RWPE1 (cell line): Measurements from ENCODE around the gene DOK6.
"Not testable (repeated sequence)": the region's sequence is repeated elsewhere in the genome, so short reads cannot be mapped to it uniquely, and the experiment has no call there.

Experiments used
- CTCF ChIA-PET: fragments of 350-600 bp; sonication (Branson Sonifier 250); formaldehyde crosslinking; extraction: SDS; loops from one replicate; lab custom pipeline; 2021; lab: Yijun Ruan, JAX
- POLR2A ChIA-PET: fragments of 400-600 bp; formaldehyde crosslinking; extraction: SDS; loops from one replicate; lab custom pipeline; 2020; ENCODE audit warnings: antibody characterized with exemption; ENCODE audit not compliant: low non-redundant PET; lab: Yijun Ruan, JAX
- DNase-seq: peaks from one replicate; pipeline ENCODE4 v3.0.0; 2012; ENCODE audit warnings: low spot score
- H3K27ac ChIP-seq: fragments of 450-650 bp; 2 replicates; pipeline ENCODE4 v1.5.1; 2017
- TF ChIP-seq, protein P1 (sequence below): fragments of 450-650 bp; conservative IDR thresholded peaks from 2 replicates; pipeline ENCODE4 v1.5.1; 2017; ENCODE audit warnings: low read depth, mild to moderate bottlenecking

Gene DOK6

DNA sequence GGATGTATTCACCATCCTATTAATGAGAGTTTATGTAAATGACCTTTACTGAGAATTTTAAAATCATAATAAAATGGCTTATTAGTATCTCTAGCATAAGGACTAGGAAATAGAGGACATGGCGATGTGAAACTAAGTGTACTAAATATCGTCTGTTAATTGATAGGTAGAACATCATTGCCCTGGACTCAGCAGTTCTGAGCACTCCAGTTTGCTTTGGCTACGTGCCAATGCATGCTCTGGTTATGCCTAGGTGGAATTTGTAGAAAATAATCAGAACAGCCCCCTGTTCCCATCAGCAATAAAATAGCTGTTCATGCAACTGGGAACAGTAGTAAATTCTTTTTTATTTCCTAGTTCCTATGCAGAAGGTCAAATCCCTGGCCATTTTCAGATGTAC is 247.8 kb downstream of the DOK6 start:
- H3K27ac ChIP-seq, result no peak overlapping the region
- CTCF ChIA-PET, result no interaction called here
- POLR2A ChIA-PET, result no interaction called here
- TF ChIP-seq, protein P1, sequence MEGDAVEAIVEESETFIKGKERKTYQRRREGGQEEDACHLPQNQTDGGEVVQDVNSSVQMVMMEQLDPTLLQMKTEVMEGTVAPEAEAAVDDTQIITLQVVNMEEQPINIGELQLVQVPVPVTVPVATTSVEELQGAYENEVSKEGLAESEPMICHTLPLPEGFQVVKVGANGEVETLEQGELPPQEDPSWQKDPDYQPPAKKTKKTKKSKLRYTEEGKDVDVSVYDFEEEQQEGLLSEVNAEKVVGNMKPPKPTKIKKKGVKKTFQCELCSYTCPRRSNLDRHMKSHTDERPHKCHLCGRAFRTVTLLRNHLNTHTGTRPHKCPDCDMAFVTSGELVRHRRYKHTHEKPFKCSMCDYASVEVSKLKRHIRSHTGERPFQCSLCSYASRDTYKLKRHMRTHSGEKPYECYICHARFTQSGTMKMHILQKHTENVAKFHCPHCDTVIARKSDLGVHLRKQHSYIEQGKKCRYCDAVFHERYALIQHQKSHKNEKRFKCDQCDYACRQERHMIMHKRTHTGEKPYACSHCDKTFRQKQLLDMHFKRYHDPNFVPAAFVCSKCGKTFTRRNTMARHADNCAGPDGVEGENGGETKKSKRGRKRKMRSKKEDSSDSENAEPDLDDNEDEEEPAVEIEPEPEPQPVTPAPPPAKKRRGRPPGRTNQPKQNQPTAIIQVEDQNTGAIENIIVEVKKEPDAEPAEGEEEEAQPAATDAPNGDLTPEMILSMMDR, result no peak
- DNase-seq, result no peak

DNA sequence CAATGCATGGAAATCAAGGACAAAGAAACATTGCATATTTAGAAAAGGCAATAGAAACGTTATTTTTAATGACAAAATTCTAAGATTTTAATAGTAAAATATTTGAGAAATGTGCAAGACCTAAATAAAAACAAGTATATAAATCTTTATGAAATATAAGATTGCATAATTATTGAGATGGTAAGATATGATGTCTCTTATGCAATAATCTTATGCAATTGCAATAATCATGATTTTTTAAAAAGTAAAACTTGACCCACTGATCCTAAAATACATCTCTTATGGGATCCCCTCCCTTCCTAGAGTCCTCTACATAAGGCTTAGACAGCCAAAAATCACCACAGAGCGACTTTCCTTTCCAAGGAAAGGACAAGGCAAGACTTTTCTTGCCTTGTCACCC is 249.0 kb downstream of the DOK6 start:
- TF ChIP-seq, protein P1, result no peak
- ChIA-PET POLR2A (no interaction called here), CTCF (no interaction called here)
- DNase-seq, result no peak
- H3K27ac ChIP-seq, result no peak overlapping the region

DNA sequence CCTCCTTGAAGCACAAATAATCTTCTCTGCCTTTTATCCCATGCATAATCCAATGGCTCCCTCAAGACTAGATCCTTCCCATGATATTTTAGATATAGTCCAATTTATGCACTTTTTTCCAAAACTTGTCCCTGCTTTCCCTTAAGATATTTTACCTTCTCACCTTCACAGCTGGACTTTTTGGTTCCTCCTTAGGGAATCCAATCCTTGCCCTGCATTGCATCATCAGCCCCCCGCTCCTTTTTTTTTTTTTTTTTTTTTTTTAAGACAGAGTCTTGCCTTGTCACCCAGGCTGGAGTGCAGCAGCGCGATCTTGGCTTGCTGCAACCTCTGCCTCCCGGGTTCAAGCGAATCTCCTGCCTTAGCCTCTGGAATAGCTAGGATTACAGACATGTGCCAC is 250.6 kb downstream of the DOK6 start:
- TF ChIP-seq, protein P1, result no peak
- no peak overlapping the region for H3K27ac ChIP-seq
- ChIA-PET POLR2A (no interaction called here), CTCF (no interaction called here)
- DNase-seq, result no peak

DNA sequence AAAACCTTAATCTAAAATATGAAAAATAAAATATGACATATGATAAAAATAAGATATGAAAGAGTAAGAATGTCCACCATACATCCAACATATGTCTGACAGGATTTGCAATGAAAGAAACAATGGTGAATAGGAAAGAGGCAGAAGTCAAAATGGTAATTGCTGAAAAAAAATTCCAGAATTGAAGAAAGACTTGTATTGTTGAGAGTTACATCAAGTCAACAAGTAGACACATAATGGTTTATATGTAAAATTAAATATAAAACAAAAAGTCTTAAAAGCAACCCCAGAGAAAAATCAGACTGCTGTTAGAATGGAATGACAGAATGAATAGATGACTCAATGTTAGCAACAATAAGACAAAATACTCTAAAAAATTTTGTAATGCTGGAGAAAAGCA is 255.1 kb downstream of the DOK6 start:
- ChIA-PET CTCF (no interaction called here), POLR2A (no interaction called here)
- TF ChIP-seq, protein P1, result no peak
- no peak overlapping the region for H3K27ac ChIP-seq
- DNase-seq, result no peak

DNA sequence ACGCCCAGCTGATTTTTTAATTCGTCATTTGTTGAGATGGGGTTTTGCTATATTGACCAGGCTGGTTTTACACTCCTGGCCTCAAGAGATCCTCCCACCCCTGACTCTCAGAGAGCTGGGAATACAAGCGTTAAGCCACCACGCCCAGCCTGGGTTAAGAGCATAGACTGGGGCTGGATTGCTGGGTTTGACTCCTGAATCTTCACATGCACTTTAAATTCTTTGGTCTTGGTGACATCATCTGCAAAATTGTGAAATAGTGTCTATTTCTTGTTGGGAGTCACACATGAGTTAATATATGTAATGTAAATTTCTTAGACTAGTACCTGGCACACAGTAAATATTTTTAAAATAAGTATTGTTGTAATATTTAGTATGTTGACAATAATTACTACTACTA is 257.4 kb downstream of the DOK6 start:
- ChIA-PET POLR2A (no interaction called here), CTCF (no interaction called here)
- TF ChIP-seq, protein P1, result no peak
- no peak for DNase-seq
- no peak overlapping the region for H3K27ac ChIP-seq

DNA sequence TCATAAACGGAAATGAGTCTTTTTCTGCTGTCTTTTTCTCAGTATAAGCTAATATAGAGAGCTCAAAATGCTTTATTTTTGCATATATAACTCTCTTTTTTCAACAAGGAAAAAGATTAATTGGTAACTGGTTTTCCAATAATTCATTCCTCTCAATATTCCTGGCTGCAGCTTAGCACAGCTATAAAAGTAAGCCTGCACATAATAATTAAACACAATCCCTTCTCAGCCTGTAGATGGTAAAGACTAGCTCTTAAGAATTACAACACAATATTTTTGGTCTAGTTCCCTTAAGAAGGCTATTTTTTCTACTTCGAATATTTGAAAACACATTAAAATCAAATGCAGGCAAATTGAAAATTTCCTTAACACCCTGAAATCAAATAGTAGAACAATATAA is 258.0 kb downstream of the DOK6 start:
- no peak overlapping the region for H3K27ac ChIP-seq
- DNase-seq, result no peak
- CTCF ChIA-PET, result no interaction called here
- POLR2A ChIA-PET, result no interaction called here
- TF ChIP-seq, protein P1, result no peak

DNA sequence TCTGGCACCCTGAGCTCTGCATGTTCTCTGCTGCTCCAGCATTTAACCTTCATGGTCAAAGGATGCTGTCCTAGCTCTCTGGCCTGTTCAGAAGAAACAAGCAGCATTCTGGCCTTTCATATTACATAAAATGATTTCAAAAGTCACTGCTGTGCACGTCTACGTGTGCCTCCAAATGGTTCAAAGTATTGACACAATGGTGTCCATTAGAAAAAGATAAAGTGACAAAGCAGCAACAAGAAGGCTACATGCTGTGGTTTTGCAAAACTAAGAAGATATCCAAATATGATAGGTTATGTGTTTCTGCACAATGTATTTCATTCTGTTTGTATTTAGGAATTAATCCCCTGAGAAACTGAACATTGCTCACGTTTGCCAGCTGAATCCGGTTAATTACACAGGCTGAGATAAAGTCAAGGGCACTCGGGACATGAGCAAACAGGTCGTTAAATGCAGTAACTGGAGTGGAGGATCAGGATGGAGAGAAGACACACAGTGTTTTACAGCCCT is 258.5 kb downstream of the DOK6 start:
- H3K27ac ChIP-seq, result no peak overlapping the region
- no peak for DNase-seq
- TF ChIP-seq, protein P1, result no peak
- ChIA-PET POLR2A (no interaction called here), CTCF (no interaction called here)

DNA sequence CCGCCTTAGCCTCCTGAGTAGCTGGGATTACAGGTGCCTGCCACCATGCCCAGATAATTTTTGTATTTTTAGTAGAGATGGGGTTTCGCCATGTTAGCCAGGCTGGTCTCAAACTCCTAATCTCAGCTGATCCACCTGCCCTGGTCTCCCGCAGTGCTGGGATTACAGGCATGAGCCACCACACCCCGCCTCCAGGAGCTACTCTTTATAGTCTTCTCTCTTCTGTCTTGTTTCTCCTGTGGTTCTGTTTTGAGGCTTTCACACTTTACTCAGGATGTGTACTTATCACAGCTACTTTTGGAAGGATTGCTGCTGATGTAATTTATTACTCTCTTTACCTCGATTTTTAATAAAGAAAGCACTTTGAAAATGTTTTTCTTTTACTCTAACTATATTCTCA is 261.4 kb downstream of the DOK6 start:
- DNase-seq, H3K27ac ChIP-seq, CTCF ChIA-PET, POLR2A ChIA-PET: not testable (repeated sequence)
